GM12878 (cell line): Measurements from ENCODE around the gene DBN1. TPM values are rescaled to one million over a fixed set of nuclear protein-coding genes. Genes with fewer than 3 reads are reported as not detected.

Source experiments
- ATAC-seq: fragments of 200-7000 bp; cut with Tn5 transposase; 3 replicates; pipeline ENCODE4 v1.9.1; 2020; ENCODE audit warnings: mild to moderate bottlenecking, moderate library complexity
- BruUV-seq: library from RNA; stranded (reverse); fragments of 400-500 nt; replicated peaks from 2 replicates; lab custom pipeline; 2021; lab: Mats Ljungman, UMichigan
- CTCF ChIA-PET: fragments of 300-600 bp; sonication (Branson Sonifier 250); formaldehyde crosslinking; extraction: SDS; loops from one replicate; lab custom pipeline; 2021; ENCODE audit warnings: inconsistent platforms; lab: Yijun Ruan, JAX
- POLR2A ChIA-PET: fragments of 350-600 bp; formaldehyde crosslinking; extraction: SDS; loops from one replicate; lab custom pipeline; 2021; ENCODE audit warnings: inconsistent platforms; lab: Charles Lee
- RAD21 ChIA-PET: fragments of 300-600 bp; sonication (Branson Sonifier 250); formaldehyde crosslinking; loops from one replicate; lab custom pipeline; 2023; ENCODE audit warnings: antibody characterized with exemption; ENCODE audit not compliant: unreplicated experiment; lab: Charles Lee
- SMC1A ChIA-PET: fragments of 300-600 bp; sonication (Branson Sonifier 250); formaldehyde crosslinking; loops from one replicate; lab custom pipeline; 2023; ENCODE audit not compliant: unreplicated experiment, uncharacterized antibody; lab: Charles Lee
- DNase-seq: peaks from one replicate; pipeline ENCODE4 v3.0.0-alpha.2; 2011; ENCODE audit warnings: low read depth, low spot score
- FAIRE-seq: peaks from 3 replicates; lab custom pipeline; 2011; peaks lifted over from hg19 to GRCh38; lab: Jason Lieb, UNC
- H2AFZ ChIP-seq: 2 replicates; pipeline ENCODE4 v1.6.0; 2011; ENCODE audit warnings: low read depth, low read length, control low read depth; ENCODE audit not compliant: control insufficient read depth
- H3K27ac ChIP-seq: 2 replicates; pipeline ENCODE4 v1.5.1; 2011; ENCODE audit warnings: control low read depth; ENCODE audit not compliant: control insufficient read depth, insufficient read depth
- H3K27me3 ChIP-seq, 2 experiments: replicated peaks in 1 of 2; 2 replicates each; pipeline versions ENCODE4 v1.6.0 to v1.6.1; 2011; ENCODE audit warnings: low read length in 1 of 2; ENCODE audit not compliant: control insufficient read depth in 2 of 2, insufficient read depth in 2 of 2
- H3K36me3 ChIP-seq, 2 experiments: 2 replicates each; pipeline ENCODE4 v1.5.1; 2011; ENCODE audit warnings: low read length in 1 of 2; ENCODE audit not compliant: control insufficient read depth in 2 of 2, insufficient read depth in 2 of 2
- H3K4me1 ChIP-seq: 2 replicates; pipeline ENCODE4 v1.6.1; 2011; ENCODE audit warnings: mild to moderate bottlenecking, low read length, moderate library complexity, mixed read lengths; ENCODE audit not compliant: control insufficient read depth, insufficient read depth
- H3K4me2 ChIP-seq: 2 replicates; pipeline ENCODE4 v1.6.0; 2011; ENCODE audit warnings: control low read depth; ENCODE audit not compliant: control insufficient read depth, insufficient read depth
- H3K4me3 ChIP-seq: fragments of 200-600 bp; sonication (generic); 2 replicates; pipeline ENCODE4 v1.5.1; 2016
- H3K79me2 ChIP-seq: 2 replicates; pipeline ENCODE4 v1.6.0; 2011; ENCODE audit warnings: low read length; ENCODE audit not compliant: control insufficient read depth, insufficient read depth
- H3K9ac ChIP-seq: 2 replicates; pipeline ENCODE4 v1.8.0; 2011; ENCODE audit warnings: low read length, control low read depth, mixed read lengths; ENCODE audit not compliant: control insufficient read depth, insufficient read depth
- H3K9me3 ChIP-seq: replicated peaks from 3 replicates; pipeline ENCODE4 v1.5.1; 2011; ENCODE audit warnings: mild to moderate bottlenecking, low read length; ENCODE audit not compliant: control insufficient read depth, insufficient read depth
- H4K20me1 ChIP-seq: 2 replicates; pipeline ENCODE4 v1.6.0; 2011; ENCODE audit not compliant: control insufficient read depth, insufficient read depth
- CBX3 ChIP-seq: fragments of 200-600 bp; sonication (generic); IDR thresholded peaks from 2 replicates; pipeline ENCODE4 v1.6.1; 2016; ENCODE audit warnings: low read depth, borderline replicate concordance
- EED ChIP-seq: sonication (generic); IDR thresholded peaks from 2 replicates; pipeline ENCODE4 v1.6.1; 2016; ENCODE audit warnings: antibody characterized with exemption, low read depth
- MEF2B ChIP-seq: fragments of 450-650 bp; IDR thresholded peaks from 2 replicates; pipeline ENCODE4 v1.6.1; 2018; ENCODE audit warnings: mild to moderate bottlenecking, moderate library complexity; ENCODE audit not compliant: partially characterized antibody, poor library complexity, severe bottlenecking
- POLR2A ChIP-seq: IDR thresholded peaks from 2 replicates; pipeline ENCODE4 v1.6.1; 2011; ENCODE audit warnings: low read depth, mild to moderate bottlenecking, low read length
- RFX5 ChIP-seq: IDR thresholded peaks from 2 replicates; pipeline ENCODE4 v1.6.1; 2011; ENCODE audit warnings: low read depth, low read length, improper control_type of control experiment
- RUNX3 ChIP-seq: IDR thresholded peaks from 2 replicates; pipeline ENCODE4 v1.6.1; 2012; ENCODE audit warnings: low read length, inconsistent platforms
- STAT3 ChIP-seq: IDR thresholded peaks from 2 replicates; pipeline ENCODE4 v1.6.1; 2011; ENCODE audit warnings: low read depth, low read length, improper control_type of control experiment
- WGBS: methylation state at CpG from one replicate; pipeline ENCODE4 v1.1.6; 2016; ENCODE audit warnings: low lambda C conversion rate; ENCODE audit not compliant: insufficient replicate concordance, insufficient coverage; ENCODE audit errors: missing lambda C conversion rate; 5-methylcytosine and 5-hydroxymethylcytosine counted together
- in situ Hi-C: fragments of 300-500 bp; cut with MboI; formaldehyde crosslinking; loops from 9 replicates; pipeline ENCODE4 v1.14.3; 2018; ENCODE audit warnings: mixed read lengths
- intact Hi-C: fragments of 100-400 bp; cut with micrococcal nuclease; formaldehyde crosslinking; loops from one replicate; pipeline ENCODE4 v1.14.2; 2022; ENCODE audit not compliant: unreplicated experiment
- polyA plus RNA-seq, 11 experiments: library from polyadenylated mRNA; depleted of rRNA in 4 of 11; unstranded in 6 of 11; stranded (reverse) in 5 of 11; fragments of >200 nt; fragmentation: Nextera tagmentation in 4 of 11; fragmentation: Illumina TruSeq in 1 of 11; extraction: Ambion mirVana in 4 of 11; extraction: Trizol in 1 of 11; gene quantifications; 1 replicate in 1 of 11; 2 replicates in 10 of 11; pipeline versions ENCODE4 v1.2.1 to v1.2.3, GENCODE V29; 2011 to 2016; ENCODE audit warnings: inconsistent platforms in 2 of 11, missing spikeins in 2 of 11, low read depth in 1 of 11
- total RNA-seq, 4 experiments: library from RNA; depleted of rRNA in 3 of 4; stranded (reverse); fragments of >200 nt in 3 of 4; fragmentation: Illumina TruSeq in 1 of 4; extraction: Trizol in 1 of 4; gene quantifications; 2 replicates each; pipeline versions ENCODE4 v1.2.1 to v1.2.3, GENCODE V29; 2013 to 2021

DBN1 gene
- total and polyA plus RNA-seq, 10 of the 15 experiments (the other 5 are each of a cell fraction or from before 2014, with no cell fraction given): 0.18 to 81.0 (median 27.9) TPM

DNA sequence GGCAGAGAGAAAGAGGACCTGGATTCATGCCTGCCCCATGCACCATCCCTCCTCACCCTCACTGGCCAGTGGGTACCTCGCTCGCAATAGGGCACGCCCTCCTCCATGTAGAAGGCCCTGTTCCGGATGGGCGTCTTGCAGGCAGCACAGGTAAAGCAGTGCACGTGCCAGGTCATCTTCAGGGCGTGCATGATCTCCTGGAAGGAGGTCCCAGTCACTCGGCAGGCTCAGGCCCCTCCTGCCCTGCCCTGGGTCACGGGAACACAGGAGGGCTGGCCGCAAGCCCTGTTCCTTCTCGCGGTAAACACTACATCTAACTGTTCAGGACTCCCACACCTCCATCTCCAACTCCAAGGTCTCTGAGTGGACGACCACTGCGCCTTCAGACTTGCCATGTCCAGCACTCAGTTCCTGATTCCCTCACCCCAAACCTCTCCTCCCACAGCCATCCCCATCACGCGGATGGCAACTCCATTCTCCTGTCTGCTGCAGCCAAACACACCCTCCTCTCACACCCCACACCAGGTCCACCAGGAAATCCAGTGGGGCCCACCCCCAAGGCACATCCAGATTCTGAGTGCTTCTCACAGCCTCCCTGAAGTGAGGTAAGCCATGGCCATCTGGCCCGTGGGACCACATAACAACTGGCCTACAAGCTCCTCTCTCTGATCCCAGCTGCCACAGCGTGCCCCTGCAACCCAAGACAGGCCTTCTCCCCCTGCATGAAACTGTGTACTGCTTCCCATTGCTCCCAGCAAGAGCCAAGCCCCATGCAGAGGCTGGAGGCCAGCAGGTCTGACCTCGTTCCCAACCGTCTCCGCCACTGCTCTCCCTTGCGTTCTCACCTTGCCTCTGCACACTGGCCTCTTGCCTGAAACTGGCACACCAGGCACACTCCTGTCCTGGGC, 10.8 kb upstream of the DBN1 start:
- FAIRE-seq (no peak), ATAC-seq (no peak), DNase-seq (no peak)
- Histone ChIP-seq H3K79me2 (no peaks in the 10 kb centered on the region), H3K4me1 (peaks cover 8% of the 10 kb centered on the region), H3K27ac (no peak overlapping the region), H4K20me1 (no peaks in the 10 kb centered on the region), H3K9me3 (no peaks in the 10 kb centered on the region), H3K4me2 (no peak overlapping the region), H3K4me3 (no peak overlapping the region), H2AFZ (no peak overlapping the region), H3K9ac (no peak overlapping the region), H3K36me3 (no peaks in the 10 kb centered on the region; a peak in 2 of 4 replicates), H3K27me3 (no peaks in the 10 kb centered on the region)
- ChIA-PET RAD21 (no interaction called here), SMC1A (no interaction called here), CTCF (interaction anchor here (1.1 kb wide), 1 partner anchor 8 kb away, joined by 3 read pairs; no protein-coding TSS in a partner anchor), POLR2A (no interaction called here)
- intact Hi-C loops: no loop called here
- in situ Hi-C loops: no loop called here
- no TSS peak for BruUV-seq
- TF ChIP-seq EED (no peak), POLR2A (peak; percentile 55), CBX3 (no peak), RFX5 (no peak), RUNX3 (no peak), MEF2B (no peak)
- WGBS: 80% methylated on average over 22 of the region's 22 CpGs

DNA sequence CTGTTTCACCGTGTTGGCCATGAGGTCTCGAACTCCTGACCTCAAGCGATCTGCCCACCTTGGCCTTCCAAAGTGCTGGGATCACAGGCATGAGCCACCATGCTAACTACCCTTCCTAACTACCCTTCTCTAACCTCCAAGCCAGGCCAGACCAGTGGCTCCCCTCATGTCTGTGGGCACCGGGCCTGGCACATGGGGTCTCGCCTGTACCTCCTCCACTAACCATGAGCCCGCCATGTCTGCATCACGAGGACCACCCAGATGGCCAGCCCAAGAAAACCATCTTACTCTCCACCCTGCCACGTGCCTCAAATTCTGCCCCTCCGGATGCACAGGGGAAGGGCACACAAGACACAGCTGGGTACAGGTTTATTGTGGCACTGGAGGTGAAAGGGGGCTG, 9.6 kb upstream of the DBN1 start:
- H3K4me2 ChIP-seq: no peak overlapping the region
- H3K9ac ChIP-seq: no peak overlapping the region
- no peaks in the 10 kb centered on the region; a peak in 2 of 4 replicates for H3K36me3 ChIP-seq
- no peaks in the 10 kb centered on the region for H3K79me2 ChIP-seq
- POLR2A ChIA-PET: no interaction called here
- no peak overlapping the region for H3K4me3 ChIP-seq
- no peaks in the 10 kb centered on the region for H4K20me1 ChIP-seq
- CTCF ChIA-PET: no interaction called here
- peaks cover 12% of the 10 kb centered on the region for H3K4me1 ChIP-seq
- no peak overlapping the region for H3K27ac ChIP-seq
- FAIRE-seq (no peak), DNase-seq (no peak), ATAC-seq (no peak)
- TF ChIP-seq POLR2A: 0 out of 2 replicates have a peak, but pooled peaks have one; percentile 12
- TF ChIP-seq STAT3: no peak
- RAD21 ChIA-PET: no interaction called here
- 85% methylated on average over 9 of the region's 9 CpGs for WGBS
- intact Hi-C loops (no loop called here), in situ Hi-C loops (no loop called here)
- no peak overlapping the region for H2AFZ ChIP-seq
- H3K27me3 ChIP-seq: no peaks in the 10 kb centered on the region
- no TSS peak for BruUV-seq
- H3K9me3 ChIP-seq: no peaks in the 10 kb centered on the region
- SMC1A ChIA-PET: no interaction called here
